Breast epithelium (tissue), 3 donors: Measurements from ENCODE around the gene LBX2.

ENCODE experiments used
- POLR2A ChIP-seq: fragments of 450-650 bp; IDR thresholded peaks from one replicate; pipeline ENCODE4 v1.6.1; 2016; ENCODE audit warnings: antibody characterized with exemption, mild to moderate bottlenecking, moderate library complexity
- POLR2AphosphoS5 ChIP-seq, 3 donors: sonication (generic); formaldehyde crosslinking; IDR thresholded peaks; one replicate each; pipeline ENCODE4 v1.6.1; 2017; ENCODE audit warnings: antibody characterized with exemption in 3 of 3
- TF ChIP-seq, protein P1 (sequence below), 3 donors: fragments of 450-650 bp; IDR thresholded peaks; one replicate each; pipeline ENCODE4 v1.5.1; 2016 to 2017; ENCODE audit warnings: antibody characterized with exemption in 3 of 3, mild to moderate bottlenecking in 3 of 3, moderate library complexity in 3 of 3

DNA sequence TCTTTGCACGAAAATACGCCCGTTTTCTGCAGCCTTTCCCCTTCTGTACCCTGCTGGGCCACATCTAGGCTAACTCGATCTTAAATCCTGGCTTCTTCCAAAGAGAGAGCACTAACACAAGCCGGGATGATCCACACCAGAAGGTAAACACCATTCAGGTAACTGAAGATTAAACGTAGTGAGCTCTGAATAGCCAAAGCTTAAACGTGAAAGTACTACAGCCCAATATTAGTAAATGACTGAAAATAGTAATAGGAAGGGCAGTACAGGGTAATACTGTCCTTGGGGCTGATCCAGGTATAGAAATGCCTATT, 26.5 kb downstream of the LBX2 start:
- no peak for TF ChIP-seq POLR2A
- TF ChIP-seq, protein P1, sequence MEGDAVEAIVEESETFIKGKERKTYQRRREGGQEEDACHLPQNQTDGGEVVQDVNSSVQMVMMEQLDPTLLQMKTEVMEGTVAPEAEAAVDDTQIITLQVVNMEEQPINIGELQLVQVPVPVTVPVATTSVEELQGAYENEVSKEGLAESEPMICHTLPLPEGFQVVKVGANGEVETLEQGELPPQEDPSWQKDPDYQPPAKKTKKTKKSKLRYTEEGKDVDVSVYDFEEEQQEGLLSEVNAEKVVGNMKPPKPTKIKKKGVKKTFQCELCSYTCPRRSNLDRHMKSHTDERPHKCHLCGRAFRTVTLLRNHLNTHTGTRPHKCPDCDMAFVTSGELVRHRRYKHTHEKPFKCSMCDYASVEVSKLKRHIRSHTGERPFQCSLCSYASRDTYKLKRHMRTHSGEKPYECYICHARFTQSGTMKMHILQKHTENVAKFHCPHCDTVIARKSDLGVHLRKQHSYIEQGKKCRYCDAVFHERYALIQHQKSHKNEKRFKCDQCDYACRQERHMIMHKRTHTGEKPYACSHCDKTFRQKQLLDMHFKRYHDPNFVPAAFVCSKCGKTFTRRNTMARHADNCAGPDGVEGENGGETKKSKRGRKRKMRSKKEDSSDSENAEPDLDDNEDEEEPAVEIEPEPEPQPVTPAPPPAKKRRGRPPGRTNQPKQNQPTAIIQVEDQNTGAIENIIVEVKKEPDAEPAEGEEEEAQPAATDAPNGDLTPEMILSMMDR (IDR thresholded peaks at IDR 0.05): no peak
- TF ChIP-seq POLR2AphosphoS5 (IDR thresholded peaks at IDR 0.05): no peak
